Activated naive CD8-positive, alpha-beta T cell treated with anti-CD3 and anti-CD28 coated beads, Interleukin-2, amount 50 U/mL, for 16 hours (primary cell): Measurements from ENCODE around the gene CRACR2A.

Source experiments
- DNase-seq: peaks from one replicate; pipeline ENCODE4 v3.0.0-alpha.2; 2020; ENCODE audit warnings: low read depth, low spot score

CRACR2A gene

DNA sequence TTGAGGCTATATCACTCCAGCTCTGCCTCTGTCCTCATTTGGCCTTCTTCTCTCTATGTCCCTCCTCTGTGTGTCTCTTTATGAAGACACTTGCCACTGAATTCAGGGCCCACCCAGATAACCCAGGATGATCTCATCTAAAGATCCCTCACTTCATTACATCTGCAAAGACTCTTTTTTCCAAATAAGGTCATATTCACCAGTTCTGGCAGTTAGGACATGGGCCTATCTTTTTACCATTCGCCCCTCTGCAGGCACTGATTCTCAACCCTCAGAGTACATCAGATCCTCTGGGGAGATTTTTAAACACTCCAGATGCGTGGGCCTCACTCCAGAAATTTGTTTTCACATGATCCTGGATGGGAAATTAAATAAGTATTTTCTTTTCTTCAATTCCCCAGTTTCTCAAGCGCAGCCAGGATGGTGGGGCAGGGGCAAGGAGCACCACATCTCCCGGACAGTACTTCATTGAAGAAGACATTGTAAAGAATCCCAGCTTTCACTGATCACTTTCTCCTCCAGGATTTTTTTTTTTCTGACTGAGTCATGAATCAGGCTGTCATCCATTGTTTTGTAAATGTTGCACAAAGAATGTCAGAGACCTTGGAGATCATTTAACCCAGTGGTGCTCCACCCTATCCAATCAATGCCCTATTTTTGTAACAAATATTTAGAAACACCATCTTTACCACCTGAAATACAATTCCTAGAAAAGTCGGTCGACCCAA, 27.4 kb downstream of the CRACR2A start:
- no peak for DNase-seq

DNA sequence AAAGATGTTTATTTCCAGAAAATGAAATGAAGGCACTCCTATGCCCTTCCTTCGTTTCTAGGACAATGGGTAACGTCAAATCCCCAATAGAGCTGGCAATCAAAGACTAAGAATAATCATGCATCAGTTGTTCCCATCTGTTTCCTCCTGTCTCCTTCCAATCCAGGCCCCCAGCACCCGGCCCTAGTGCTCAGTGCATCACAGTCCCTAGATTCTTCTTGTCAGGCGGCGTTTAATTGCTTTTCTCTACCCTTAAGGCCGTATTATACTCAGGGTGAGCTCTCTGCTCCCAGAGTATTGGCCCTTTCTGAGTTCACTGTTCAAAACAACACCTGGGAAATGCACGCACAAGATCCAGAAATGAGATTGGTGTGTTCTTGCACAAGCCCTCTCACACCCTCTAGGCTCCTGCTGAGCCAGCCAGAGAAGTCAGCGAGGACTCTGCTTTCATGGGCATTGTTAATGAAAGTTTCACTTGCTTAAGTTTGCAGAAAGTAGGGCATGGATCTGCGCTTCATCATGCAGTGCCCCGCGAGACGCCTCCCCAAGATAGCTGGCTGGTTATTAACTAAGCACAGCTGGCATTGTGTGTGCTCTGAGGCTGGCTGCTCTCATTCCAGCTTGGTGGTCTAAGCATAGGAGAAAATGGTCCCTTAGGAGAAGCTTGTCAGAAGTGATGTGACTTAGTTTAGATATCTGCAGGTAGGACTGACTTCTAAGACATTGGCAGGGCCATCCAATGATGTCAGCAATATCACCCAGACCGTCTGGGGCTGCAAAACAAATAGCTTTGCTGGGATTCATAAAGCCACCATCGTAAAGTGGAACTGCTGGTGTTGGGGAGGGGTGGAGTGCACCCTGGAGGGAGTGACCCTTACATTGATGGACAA, 28.7 kb downstream of the CRACR2A start:
- DNase-seq: no peak

- DNase-seq: no peak
These were observed 30.5 kb downstream of the CRACR2A start for GRCh38 chr12:3722368-3722767.

- no peak for DNase-seq
These were observed 32.1 kb downstream of the CRACR2A start for GRCh38 chr12:3720772-3721171.

DNA sequence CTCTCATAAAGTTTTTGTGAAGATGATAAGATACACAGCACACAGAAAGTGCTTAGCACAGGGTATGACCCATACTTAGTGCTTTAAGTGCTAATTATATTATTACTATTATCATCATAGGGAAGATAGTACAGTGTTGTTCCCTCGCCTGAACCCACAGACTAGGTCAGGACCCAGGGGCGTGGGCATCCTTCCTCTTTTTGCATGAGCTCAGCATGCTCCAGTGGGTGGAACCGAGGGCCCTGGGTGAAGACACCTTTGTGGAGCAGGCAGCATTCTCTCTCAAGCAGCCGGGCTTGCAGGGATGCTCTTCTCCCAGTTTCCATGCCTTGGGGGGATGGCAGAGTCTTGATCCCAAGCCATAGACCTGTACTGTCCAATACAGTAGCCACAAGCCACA, 34.8 kb downstream of the CRACR2A start:
- DNase-seq: no peak

GRCh38 chr12:3717283-3717898, 35.5 kb downstream of the CRACR2A start:
- DNase-seq: no peak

- no peak for DNase-seq
These were observed 36.9 kb downstream of the CRACR2A start for GRCh38 chr12:3715999-3716398.

DNA sequence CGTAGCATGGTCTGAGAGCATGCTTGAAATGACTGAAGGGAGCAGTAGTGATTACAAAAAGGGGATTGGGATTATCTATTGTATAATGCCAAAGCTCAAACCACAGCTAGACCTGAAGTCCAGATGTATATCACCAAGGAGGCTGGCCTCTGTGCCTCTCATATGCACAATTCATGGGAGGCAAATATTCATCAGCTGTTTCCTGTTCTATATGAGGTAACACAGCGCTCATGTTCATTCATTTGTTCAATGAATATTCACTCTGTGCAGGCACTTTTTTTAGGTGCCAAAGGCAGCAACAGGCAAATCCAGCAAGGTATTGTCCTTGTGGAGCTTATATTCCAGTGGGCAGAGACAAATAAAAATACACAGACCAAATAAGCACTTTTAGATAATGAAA, 39.0 kb downstream of the CRACR2A start:
- no peak for DNase-seq

DNA sequence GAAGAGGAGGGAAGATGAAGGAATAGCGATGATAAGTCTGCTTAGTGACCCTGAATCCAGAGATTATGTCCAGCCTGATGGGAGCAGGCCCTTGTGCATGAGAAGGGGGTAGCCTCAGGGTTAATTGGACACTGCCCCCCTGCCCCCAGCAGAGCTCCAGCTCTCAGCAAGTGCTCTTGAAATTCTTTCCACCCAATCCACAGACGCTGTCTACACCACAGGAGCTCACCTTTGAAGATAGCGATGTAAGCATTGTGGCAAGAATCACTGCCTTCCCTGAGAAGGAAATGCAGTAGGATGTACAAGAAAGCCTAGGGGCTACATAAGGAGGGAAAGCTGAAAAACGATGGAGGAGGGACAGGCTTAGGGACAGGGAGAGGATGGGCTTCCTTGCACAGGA, 39.4 kb downstream of the CRACR2A start:
- no peak for DNase-seq

GRCh38 chr12:3712209-3712992, 40.5 kb downstream of the CRACR2A start:
- no peak for DNase-seq

GRCh38 chr12:3705354-3705675, 47.6 kb downstream of the CRACR2A start:
- no peak for DNase-seq

- no peak for DNase-seq
These were observed 48.2 kb downstream of the CRACR2A start for GRCh38 chr12:3704512-3705353.

DNA sequence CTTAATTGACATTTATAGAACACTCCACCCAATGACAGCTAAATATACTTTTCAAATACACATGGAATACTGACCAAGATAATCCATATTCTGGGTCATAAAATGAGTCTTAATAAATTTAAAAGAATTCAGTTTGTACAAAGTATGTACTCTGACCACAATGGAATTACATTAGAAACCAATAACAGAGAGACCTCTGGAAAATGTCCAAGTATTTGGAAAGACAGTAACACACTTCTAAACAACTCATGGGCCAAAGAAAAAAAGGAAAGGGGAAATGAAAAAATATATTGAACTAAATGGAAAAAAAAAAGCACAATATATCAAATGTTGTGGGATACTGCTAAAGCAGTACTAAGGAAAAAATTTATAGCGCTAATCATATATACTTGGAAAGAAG, 52.0 kb downstream of the CRACR2A start:
- no peak for DNase-seq

- no peak for DNase-seq
These were observed 54.5 kb downstream of the CRACR2A start for GRCh38 chr12:3698218-3698974.

GRCh38 chr12:3697311-3697870, 55.5 kb downstream of the CRACR2A start:
- no peak for DNase-seq

GRCh38 chr12:3694673-3695072, 58.2 kb downstream of the CRACR2A start:
- no peak for DNase-seq

DNA sequence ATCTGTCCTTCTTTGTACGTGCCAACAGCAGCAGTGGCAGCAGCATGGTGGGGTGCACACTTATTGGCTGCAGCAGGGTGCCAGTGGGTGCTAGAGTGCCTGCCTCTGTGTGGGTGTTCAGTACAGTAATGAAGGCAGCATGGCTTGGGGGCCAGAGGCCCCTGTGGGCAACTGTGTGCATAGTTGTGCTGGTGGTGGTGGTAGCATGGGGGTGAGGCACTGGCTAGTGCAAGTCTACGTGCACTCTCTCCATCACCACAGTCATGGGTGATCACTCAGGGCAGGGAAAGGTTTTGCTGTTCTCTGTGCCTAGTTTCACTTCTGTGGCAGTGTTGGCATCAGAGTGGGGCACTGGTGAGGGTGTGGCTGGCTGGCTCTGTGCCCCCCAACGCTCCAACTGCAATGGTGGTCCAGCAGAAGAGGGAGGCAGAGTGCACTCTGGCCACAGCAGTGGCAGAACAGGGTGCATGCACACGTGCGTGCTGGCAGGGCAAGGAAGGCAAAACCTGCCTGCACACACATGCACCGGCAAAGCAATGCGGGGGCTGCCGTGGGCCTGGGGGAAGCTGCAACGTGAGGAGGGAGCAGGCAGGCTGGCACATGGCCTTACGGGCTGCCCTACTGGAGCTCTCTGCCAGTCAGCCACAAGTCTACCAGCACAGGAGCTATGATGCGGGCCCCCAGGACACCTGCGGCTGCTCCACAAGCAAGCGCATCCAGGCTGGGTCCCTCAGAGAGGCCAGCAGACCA, 60.1 kb downstream of the CRACR2A start:
- DNase-seq: no peak

DNA sequence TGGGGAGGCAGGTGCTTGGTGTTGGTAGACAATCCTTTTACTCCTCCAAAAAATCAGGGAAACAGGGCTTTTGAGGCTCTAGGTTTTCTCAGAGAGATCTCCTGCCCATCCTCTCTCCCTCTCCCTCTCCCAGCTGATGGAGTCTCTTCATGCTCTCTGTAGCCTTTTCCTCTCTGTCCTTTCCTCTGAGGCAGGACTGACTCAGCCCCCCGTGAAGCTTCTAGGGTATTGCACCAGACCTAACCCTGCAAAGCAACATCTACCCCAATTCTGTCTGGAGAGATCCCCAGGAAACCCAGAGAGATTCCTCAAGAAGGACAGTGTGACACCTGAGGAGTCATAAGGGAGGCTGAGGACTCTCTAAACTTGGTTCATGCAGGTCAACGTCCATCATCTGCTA, 66.4 kb downstream of the CRACR2A start:
- DNase-seq: no peak

DNA sequence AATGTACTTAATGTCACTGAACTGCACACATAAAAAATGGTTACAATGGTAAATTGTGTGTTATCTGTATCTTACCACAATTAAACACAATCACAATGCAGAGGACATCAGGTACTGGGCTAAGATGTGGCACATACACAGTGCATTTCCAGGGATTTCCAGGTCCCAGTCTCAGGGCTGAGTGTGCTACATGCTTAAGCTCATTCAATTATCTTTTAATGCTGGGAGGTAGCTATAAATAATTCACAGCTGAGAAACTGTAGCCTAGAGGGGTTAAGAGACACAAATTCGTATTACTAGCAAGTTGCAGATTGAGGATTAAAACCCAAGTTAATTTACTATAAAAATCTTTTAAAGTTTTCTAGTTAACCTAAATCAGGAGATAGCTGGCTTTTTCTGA, 67.1 kb downstream of the CRACR2A start:
- no peak for DNase-seq
